A549 (cell line): ENCODE measurements around the gene ABLIM3.

Experiments
- CHD2 ChIP-seq: fragments of 150-350 bp; IDR thresholded peaks from 2 replicates; pipeline ENCODE4 v1.6.1; 2014; ENCODE audit warnings: low read length; ENCODE audit not compliant: partially characterized antibody
- RFX5 ChIP-seq: fragments of 450-650 bp; IDR thresholded peaks from 2 replicates; pipeline ENCODE4 v1.7.1; 2014; ENCODE audit warnings: antibody characterized with exemption, mild to moderate bottlenecking, moderate library complexity
- TF ChIP-seq, protein P1 (sequence below): fragments of >200 bp; sonication (Bioruptor Twin); formaldehyde crosslinking; IDR thresholded peaks from 3 replicates; pipeline ENCODE4 v1.5.1; 2016

DNA sequence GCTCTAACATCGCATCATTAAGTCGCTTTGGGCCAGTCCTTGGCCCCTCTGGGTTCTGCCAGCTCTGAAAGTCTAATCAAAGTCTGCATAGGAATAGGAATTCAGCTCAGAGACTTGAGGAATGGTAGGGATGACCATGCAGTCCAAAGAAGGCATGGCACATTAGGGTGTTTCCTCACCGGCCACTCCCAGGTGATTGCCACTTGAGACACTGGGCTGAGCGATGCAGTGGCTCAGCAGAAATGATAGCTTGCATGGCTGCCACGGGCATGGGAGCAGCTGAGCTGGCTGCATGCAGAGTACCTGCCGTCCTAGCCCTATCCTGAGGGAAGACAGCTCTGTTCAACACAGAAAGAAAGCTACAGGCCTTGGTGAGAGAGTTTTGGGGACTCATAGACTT is 159.1 kb downstream of the ABLIM3 start:
- TF ChIP-seq, protein P1, sequence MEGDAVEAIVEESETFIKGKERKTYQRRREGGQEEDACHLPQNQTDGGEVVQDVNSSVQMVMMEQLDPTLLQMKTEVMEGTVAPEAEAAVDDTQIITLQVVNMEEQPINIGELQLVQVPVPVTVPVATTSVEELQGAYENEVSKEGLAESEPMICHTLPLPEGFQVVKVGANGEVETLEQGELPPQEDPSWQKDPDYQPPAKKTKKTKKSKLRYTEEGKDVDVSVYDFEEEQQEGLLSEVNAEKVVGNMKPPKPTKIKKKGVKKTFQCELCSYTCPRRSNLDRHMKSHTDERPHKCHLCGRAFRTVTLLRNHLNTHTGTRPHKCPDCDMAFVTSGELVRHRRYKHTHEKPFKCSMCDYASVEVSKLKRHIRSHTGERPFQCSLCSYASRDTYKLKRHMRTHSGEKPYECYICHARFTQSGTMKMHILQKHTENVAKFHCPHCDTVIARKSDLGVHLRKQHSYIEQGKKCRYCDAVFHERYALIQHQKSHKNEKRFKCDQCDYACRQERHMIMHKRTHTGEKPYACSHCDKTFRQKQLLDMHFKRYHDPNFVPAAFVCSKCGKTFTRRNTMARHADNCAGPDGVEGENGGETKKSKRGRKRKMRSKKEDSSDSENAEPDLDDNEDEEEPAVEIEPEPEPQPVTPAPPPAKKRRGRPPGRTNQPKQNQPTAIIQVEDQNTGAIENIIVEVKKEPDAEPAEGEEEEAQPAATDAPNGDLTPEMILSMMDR, result no peak
- no peak for TF ChIP-seq RFX5
- no peak for TF ChIP-seq CHD2
